Ishikawa (cell line): ENCODE data around the gene BPIFB4.

Source experiments
- CEBPB ChIP-seq: IDR thresholded peaks from 2 replicates; pipeline ENCODE4 v1.6.1; 2012
- CREB1 ChIP-seq: IDR thresholded peaks from 2 replicates; pipeline ENCODE4 v1.6.1; 2012; ENCODE audit warnings: low read depth
- EGR1 ChIP-seq: IDR thresholded peaks from 2 replicates; pipeline ENCODE4 v1.6.1; 2012
- EP300 ChIP-seq: IDR thresholded peaks from 2 replicates; pipeline ENCODE4 v1.6.1; 2012; ENCODE audit warnings: borderline replicate concordance
- FOXM1 ChIP-seq: IDR thresholded peaks from 2 replicates; pipeline ENCODE4 v1.6.1; 2012; ENCODE audit warnings: low read depth, borderline replicate concordance
- MAX ChIP-seq: IDR thresholded peaks from 2 replicates; pipeline ENCODE4 v1.6.1; 2012
- NFIC ChIP-seq: IDR thresholded peaks from 2 replicates; pipeline ENCODE4 v1.6.1; 2012
- RAD21 ChIP-seq: IDR thresholded peaks from 2 replicates; pipeline ENCODE4 v1.6.1; 2012; ENCODE audit warnings: low read depth
- REST ChIP-seq: IDR thresholded peaks from 2 replicates; pipeline ENCODE4 v1.6.1; 2012; ENCODE audit warnings: low read depth, mild to moderate bottlenecking
- TAF1 ChIP-seq: IDR thresholded peaks from 2 replicates; pipeline ENCODE4 v1.6.1; 2012; ENCODE audit warnings: low read depth, mild to moderate bottlenecking
- TCF12 ChIP-seq: IDR thresholded peaks from 2 replicates; pipeline ENCODE4 v1.6.1; 2012; ENCODE audit warnings: low read depth
- TEAD4 ChIP-seq: IDR thresholded peaks from 2 replicates; pipeline ENCODE4 v1.6.1; 2012
- USF1 ChIP-seq: IDR thresholded peaks from 2 replicates; pipeline ENCODE4 v1.6.1; 2012
- YY1 ChIP-seq: IDR thresholded peaks from 2 replicates; pipeline ENCODE4 v1.6.1; 2012; ENCODE audit warnings: low read depth
- ZBTB7A ChIP-seq: IDR thresholded peaks from 2 replicates; pipeline ENCODE4 v1.6.1; 2012; ENCODE audit warnings: low read depth

The BPIFB4 gene

GRCh38 chr20:33069673-33070072 lies 9.8 kb upstream of the BPIFB4 start:
- TF ChIP-seq TCF12 (no peak), RAD21 (no peak), TEAD4 (no peak), EGR1 (no peak), REST (no peak), TAF1 (no peak), EP300 (no peak), ZBTB7A (no peak), FOXM1 (no peak)

- no peak for TF ChIP-seq MAX
- no peak for TF ChIP-seq TCF12
- no peak for TF ChIP-seq EP300
- no peak for TF ChIP-seq TEAD4
- no peak for TF ChIP-seq EGR1
- no peak for TF ChIP-seq REST
- TF ChIP-seq YY1 = no peak
- no peak for TF ChIP-seq CREB1
- no peak for TF ChIP-seq RAD21
- TF ChIP-seq FOXM1 = no peak
- no peak for TF ChIP-seq ZBTB7A
- no peak for TF ChIP-seq CEBPB
- TF ChIP-seq TAF1 = no peak
- no peak for TF ChIP-seq NFIC
These were observed 9.1 kb upstream of the BPIFB4 start for GRCh38 chr20:33070111-33071053.

- TF ChIP-seq EP300 = no peak
- TF ChIP-seq TAF1 = no peak
- TF ChIP-seq USF1 = no peak
- no peak for TF ChIP-seq ZBTB7A
- TF ChIP-seq RAD21 = no peak
- TF ChIP-seq TEAD4 = no peak
- TF ChIP-seq CREB1 = no peak
These were observed 8.2 kb upstream of the BPIFB4 start for GRCh38 chr20:33071198-33071597.

- TF ChIP-seq ZBTB7A = no peak
- no peak for TF ChIP-seq CEBPB
These were observed 7.1 kb upstream of the BPIFB4 start for GRCh38 chr20:33072362-33072761.

- TF ChIP-seq REST (no peak), ZBTB7A (no peak), RAD21 (no peak), EGR1 (no peak), USF1 (no peak), TCF12 (no peak), TAF1 (no peak), YY1 (no peak)
These were observed 6.6 kb upstream of the BPIFB4 start for GRCh38 chr20:33072813-33073212.
